ENCODE results near the gene TMEM19.
A peak's percentile ranks its signal among the peaks of the same experiment; 100 is the strongest.

Gene TMEM19

GRCh38 chr12:71685914-71686657 is at the start of gene TMEM19:
Gene TMEM19, plus strand, starts transcription at chr12:71686082. Its CDS starts 599 bp downstream, at chr12:71686681.
- peak; percentile 88 for DNase-seq

- peak; percentile 58 for DNase-seq
Observed at GRCh38 chr12:71636704-71637115, 49.2 kb upstream of the TMEM19 start.

DNA sequence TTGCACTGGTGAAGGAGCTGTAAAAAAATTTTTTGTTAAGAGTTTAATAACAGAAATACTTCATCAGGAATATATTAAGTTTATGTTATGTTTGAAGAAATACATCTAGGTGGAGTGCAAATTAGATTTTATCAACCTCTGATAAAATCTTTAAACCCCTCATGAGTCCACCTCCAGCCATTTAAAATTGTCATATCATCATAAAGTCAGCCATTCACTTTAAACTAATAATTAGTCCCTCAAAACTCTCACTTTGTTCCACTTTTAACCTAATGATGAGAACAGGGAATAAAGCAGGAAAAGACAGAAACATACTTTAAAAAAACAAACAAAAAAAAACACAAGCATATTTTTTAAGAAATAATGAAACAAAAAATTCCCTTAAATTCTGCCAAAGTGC is 47.4 kb upstream of the TMEM19 start:
- no peak for DNase-seq

DNA sequence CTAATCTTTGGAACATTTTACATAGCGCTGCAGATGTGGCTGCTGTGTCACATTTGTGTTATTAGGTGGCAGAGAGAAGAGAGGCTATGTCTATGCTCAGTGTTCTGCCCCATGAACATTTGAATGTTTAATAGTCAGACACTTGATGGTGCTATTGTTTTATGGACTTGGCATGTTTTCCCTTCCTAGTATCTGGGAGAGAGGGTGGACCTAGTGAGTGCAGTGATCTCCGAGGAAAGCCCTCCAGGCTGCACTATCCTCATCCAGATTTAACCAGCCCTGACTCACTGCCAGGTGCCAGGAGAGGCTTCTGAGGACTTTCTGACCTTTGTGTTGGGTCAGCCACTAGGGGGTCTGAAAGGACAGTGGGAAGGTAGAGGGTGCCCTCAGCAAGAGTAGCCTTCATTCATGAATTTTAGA is 46.5 kb upstream of the TMEM19 start:
- no peak for DNase-seq

- DNase-seq, result no peak
Observed at GRCh38 chr12:71640316-71640715, 45.6 kb upstream of the TMEM19 start.

DNA sequence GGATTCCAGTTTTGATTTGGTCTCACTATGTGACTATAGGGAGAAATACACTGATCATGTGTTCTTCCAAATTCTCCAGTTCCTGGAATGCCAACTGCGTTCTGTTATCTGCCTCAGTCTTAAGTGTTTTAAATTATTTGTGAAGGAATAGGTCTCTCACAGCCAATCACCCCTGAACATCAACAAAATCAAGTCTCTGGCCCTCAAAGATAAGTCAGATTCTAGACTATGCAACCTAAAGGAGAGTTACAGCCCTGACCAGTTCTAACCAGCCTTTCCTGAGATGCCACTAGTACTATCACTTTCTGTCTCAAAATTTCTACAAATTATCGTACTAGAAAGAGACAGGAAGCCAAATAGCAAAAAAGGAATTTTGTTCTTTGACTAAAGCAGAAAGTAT is 44.5 kb upstream of the TMEM19 start:
- DNase-seq, result no peak

DNA sequence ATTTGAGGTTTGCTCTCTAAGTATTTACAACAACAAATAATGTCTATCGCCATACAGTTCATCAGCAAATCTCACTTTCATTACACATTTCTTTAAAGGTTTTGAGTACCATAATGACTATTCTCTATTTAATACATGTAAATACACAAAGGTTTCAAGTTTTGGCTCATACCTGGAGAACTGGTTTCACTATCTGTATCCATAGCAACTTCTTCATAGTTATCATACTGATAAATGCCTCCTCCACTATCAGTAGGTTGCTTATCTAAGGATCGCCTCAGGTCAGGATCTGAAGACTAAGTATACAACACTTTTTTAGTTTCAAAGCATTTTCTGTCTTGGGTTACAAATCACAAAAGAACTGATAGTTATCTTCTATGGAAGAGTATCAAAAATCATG is 43.6 kb upstream of the TMEM19 start:
- DNase-seq, result peak; percentile 46

- no peak for DNase-seq
Observed at GRCh38 chr12:71645268-71645667, 40.6 kb upstream of the TMEM19 start.

GRCh38 chr12:71646512-71646911 is 39.4 kb upstream of the TMEM19 start:
- DNase-seq, result no peak

DNA sequence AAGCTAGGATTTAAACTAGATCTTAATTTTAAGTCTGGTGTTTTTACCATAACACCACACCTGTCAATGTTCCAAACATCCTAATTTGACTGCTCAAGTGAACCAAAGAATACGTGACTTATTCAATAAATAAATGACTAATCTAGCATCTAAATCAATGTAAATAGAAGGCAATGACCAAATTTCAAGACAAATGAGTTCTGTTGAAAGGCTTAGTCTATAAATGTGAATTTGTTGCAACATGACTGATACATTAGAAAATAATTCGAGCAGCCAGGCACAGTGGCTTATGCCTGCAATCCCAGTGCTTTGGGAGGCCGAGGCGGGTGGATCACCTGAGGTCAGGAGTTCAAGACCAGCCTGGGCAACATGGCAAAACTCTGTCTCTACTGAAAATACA is 37.3 kb upstream of the TMEM19 start:
- no peak for DNase-seq

DNA sequence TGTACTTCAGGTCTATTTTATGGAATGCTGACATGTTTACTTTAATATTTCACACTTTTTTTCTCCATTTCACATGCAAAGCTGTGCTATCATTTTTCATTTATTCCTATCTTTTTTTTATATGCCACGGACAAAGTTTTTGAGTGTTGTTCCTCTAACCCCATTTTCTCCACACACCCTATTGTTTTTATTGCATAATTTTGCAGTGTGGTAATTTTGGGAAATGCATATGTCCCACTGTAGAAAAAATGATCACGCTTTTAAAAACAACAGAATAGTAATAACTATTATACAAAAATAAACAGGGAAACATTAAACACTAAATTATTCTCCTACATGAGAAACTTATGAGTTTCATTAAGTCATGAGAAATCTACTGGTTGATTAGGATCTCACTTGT is 36.5 kb upstream of the TMEM19 start:
- DNase-seq, result no peak

DNA sequence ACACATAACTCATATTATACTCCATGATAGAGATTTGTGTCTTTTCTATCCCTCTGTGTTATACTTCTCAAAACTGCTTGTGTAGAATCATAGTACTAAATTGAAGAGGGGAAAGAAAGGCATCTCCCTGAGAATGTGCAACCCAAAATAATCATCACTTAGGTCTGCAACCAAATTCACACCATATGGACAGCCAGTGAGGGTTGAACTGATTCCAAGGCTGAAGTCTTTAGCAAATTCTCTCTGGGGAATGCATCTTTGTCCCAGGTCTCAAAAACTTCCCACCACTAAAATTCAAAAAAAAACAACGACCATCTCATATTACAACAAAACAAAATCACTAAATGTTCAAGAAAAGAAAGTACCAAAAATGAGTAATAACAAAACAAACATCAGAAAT is 33.2 kb upstream of the TMEM19 start:
- no peak for DNase-seq

- DNase-seq, result no peak
Observed at GRCh38 chr12:71653137-71653536, 32.7 kb upstream of the TMEM19 start.

- DNase-seq, result no peak
Observed at GRCh38 chr12:71654200-71654599, 31.7 kb upstream of the TMEM19 start.

- DNase-seq, result no peak
Observed at GRCh38 chr12:71655495-71655894, 30.4 kb upstream of the TMEM19 start.

GRCh38 chr12:71655907-71656306 is 30.0 kb upstream of the TMEM19 start:
- DNase-seq, result no peak

DNA sequence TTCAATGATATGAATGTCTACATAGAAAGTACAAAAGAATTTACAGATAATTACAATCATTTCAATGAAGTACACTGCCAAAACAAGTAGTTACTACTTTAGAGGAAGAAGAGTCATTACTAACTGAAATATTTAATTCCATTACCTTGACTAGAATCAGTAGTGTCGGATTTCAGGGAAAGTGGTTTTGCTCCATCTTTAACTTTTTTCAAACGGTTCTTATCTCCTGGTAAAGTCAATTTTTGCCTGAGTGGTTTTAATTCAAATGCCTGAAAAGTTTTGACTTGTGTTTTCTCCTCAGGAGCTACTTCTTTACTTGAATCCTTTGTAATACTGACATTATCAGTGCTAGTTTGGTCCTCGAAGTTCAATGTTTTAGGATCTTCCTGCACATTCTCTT is 29.1 kb upstream of the TMEM19 start:
- no peak for DNase-seq

GRCh38 chr12:71661977-71662530 is 23.8 kb upstream of the TMEM19 start:
- DNase-seq, result no peak

- DNase-seq, result peak; percentile 82
Observed at GRCh38 chr12:71662849-71663560, 22.9 kb upstream of the TMEM19 start.

- DNase-seq, result peak; percentile 98
Observed at GRCh38 chr12:71663561-71664410, 22.1 kb upstream of the TMEM19 start, which contains the start of the genes THAP2 and ZFC3H1. Gene THAP2, plus strand, starts transcription at chr12:71664301. Its CDS starts 209 bp downstream, at chr12:71664510. Gene ZFC3H1, minus strand, starts transcription at chr12:71663848. Its CDS starts 238 bp downstream, at chr12:71663610.

GRCh38 chr12:71664411-71665089 is 21.3 kb upstream of the TMEM19 start:
- DNase-seq, result no peak

- DNase-seq, result no peak
Observed at GRCh38 chr12:71665090-71665463, 20.8 kb upstream of the TMEM19 start.

All from activated CD4-positive, alpha-beta T cell treated with anti-CD3 and anti-CD28 coated beads, Interleukin-2, amount 50 U/mL, for 16 hours (primary cell).